DMS79 treated with DMSO at 0.1 percent for 48 hours (cell line): ENCODE results near the gene IL22RA2.
"Not testable (repeated sequence)": the region's sequence is repeated elsewhere in the genome, so short reads cannot be mapped to it uniquely, and the experiment has no call there.

ENCODE experiments used
- DNase-seq: peaks from one replicate; lab custom pipeline; 2025; lab: John Stamatoyannopoulos, UW

The IL22RA2 gene

DNA sequence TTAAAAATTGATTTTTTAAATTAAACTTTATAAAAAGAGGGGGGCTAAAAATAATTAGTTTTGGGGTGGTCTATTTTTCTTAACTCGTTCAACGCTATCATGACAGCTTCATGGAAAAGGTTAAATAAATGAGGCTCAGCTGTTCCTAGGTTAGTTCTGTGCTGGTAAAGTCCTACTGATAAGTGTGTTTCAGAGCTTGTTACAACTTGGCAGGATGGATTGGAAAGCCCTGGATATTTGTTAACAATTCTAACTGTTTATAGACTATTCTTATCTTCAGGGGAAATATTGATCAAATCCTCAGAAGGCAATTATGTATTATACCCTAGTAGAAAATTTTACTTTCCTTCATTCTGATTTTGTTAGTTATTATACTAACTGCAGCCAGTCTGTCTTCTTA lies 50.4 kb downstream of the IL22RA2 start:
- DNase-seq: no peak

GRCh38 chr6:137122612-137123011 lies 50.8 kb downstream of the IL22RA2 start:
- DNase-seq: no peak

GRCh38 chr6:137121401-137121997 lies 51.9 kb downstream of the IL22RA2 start:
- no peak for DNase-seq

- no peak for DNase-seq
Observed at GRCh38 chr6:137120748-137121147, 52.7 kb downstream of the IL22RA2 start.

DNA sequence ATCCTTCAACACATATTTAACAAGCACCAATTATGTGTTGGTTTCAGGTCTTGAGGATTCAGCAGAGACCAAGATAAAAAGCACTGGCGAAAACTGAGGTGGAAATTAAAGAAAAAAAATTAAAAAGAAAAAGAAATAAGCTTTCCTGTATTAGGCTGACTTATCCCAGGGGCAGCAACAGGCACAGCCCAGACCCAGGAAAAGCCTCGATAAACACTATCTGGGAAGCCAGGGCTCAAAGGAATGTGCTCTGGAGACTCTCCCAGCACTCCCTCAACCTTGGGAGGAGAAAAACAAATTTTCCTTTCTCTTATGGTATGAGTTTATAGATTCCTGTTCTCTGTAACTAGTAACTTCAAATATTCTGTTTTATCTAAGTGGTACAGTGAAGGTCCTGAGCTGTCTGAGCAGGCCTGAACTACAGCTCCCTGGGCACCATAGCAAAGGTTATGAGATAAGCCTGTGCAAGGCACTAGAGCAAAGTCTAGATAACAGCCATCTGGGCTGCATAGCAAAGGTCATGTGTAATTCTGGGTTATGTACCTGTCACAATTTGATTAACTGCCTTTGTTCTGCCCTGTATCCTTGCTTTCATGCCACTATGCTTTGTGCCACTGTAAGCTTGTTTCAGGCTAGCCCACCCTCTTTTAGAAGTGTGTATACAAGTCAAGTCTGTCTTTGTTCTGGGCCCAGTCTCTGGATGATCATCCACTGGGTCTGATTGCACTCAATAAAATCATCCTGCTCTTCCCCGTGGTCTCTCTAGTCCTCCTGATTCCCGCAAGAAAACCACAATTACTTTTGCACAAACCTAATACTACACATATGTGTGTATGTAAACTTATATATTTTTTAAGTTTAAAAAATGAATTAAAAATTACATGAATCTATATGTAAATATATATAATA lies 54.0 kb downstream of the IL22RA2 start:
- no peak for DNase-seq

DNA sequence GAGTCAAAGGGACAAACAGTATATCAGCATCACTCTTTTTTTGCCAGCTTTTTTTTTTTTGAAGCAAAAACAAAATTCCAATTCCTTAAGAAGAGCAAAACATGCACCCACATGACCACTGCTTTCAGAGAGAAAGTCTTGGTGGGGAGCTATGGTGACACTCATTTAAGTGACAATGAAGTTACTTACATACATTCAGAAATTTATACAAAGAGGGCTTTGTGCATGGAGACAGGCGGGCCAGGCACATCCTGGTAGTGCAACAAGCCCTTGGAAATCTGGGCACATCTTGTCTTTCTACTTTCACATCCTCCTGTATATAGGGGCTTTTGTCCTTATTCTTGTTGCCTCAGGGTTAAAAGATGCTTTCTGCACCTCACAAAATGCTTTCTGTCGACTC lies 55.9 kb downstream of the IL22RA2 start:
- no peak for DNase-seq

- no peak for DNase-seq
Observed at GRCh38 chr6:137116807-137117206, 56.6 kb downstream of the IL22RA2 start.

DNA sequence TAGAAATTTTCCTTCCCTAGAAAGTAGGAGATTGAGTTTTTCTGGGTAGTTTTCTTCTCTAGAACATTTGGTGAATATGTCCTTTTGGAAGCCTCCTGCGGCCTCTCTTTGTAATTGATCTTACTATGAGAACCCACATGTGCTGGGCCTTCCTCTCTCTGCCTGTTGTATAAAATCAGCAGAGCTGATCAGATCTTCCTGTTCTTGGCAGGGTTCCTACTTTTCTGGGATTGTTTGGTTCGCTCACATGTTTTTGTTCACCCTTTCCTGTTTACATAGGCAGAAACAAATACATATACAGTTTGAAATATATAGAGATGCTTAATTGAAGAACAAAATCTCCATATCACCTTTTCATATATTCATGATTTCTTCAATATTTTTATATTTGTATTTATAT lies 57.8 kb downstream of the IL22RA2 start:
- no peak for DNase-seq

DNA sequence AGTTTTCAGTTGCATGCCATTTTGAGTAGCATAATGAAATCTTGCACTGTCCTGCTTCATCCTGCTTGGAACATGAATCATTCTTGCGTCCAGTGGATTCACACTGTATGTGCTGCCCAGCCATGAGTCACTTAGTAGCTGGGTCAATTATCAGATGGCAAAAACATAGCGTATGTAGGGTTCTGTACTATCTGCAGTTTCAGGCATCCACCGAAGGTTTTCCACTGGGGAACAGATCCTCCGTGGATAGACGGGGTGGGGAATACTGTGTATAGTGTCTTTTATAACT lies 61.4 kb downstream of the IL22RA2 start:
- DNase-seq: no peak

DNA sequence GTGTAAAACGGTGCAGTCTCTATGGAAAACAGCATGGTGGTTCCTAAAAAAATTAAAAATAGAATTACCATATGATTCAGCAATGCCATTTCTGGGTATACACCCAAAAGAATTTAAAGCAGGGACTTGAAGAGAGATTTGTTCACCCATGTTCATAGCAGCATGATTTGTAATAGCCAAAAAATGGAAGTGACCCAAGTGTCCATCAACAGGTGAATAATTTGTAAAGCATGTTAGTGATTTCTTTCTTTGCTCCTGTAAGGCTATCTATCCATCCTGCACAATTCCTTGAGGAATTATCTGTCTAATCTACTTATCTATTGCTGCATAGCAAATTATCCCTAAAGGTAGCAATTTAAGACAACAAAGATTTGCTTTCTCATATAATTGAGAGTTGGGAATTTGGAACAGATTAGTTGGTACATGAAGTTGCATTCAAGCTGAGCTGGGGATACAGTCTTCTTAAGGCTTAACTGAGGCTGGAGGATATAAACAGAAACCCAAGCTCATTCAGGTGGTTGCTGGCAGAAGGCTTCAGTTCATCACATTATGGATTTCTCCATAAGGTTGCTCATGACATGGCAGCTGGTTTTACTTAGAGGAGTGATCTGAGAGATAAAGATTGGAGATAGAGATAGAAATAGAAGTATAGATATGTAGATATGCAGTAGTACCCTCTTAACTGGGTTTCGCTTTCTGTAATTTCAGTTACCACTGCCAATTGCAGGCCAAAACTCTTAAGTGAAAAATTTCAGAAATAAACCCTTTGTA lies 62.0 kb downstream of the IL22RA2 start:
- no peak for DNase-seq

GRCh38 chr6:137107767-137108105 lies 65.7 kb downstream of the IL22RA2 start:
- DNase-seq: no peak

- DNase-seq: not testable (repeated sequence)
Observed at GRCh38 chr6:137107047-137107766, 66.2 kb downstream of the IL22RA2 start.

DNA sequence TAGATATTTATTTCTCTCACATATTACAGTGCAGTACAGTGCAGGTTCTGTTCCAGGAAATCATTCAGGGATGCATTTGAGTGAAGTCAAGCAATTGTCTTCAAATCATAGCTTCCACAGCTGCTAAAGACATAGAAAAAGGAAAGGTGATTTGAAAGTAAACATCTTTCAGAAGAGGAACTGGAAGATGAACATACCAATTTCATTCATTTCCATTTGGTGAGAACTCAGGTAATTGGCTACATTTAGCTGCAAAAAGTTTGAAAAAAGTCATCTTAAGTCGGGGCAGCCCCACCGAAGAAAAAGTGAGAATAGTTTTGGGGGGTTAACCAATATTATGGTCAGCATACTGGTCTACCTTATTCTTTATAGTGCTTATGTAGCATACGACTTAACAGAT lies 67.3 kb downstream of the IL22RA2 start:
- DNase-seq: no peak

- DNase-seq: no peak
Observed at GRCh38 chr6:137105375-137105774, 68.1 kb downstream of the IL22RA2 start.

DNA sequence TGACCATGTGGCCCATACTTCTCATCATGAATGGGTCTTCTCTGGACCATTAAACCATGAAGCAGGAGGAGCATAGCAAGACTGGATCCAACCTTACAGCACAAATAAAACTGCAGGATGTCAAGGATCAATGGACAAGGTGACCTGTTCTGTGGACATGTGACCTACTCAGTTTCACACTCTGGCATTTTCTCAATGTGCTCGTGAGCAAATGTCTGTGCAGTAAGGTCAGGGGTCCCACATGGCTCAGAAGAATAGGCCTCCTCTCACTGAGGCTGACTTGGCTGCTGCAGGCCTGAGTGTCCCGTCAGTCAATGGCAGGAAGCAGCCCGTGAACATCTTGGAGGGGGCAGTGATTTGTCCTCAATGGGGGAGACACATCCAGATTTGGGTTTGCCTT lies 68.5 kb downstream of the IL22RA2 start:
- no peak for DNase-seq

- DNase-seq: no peak
Observed at GRCh38 chr6:137102851-137103492, 70.5 kb downstream of the IL22RA2 start.

DNA sequence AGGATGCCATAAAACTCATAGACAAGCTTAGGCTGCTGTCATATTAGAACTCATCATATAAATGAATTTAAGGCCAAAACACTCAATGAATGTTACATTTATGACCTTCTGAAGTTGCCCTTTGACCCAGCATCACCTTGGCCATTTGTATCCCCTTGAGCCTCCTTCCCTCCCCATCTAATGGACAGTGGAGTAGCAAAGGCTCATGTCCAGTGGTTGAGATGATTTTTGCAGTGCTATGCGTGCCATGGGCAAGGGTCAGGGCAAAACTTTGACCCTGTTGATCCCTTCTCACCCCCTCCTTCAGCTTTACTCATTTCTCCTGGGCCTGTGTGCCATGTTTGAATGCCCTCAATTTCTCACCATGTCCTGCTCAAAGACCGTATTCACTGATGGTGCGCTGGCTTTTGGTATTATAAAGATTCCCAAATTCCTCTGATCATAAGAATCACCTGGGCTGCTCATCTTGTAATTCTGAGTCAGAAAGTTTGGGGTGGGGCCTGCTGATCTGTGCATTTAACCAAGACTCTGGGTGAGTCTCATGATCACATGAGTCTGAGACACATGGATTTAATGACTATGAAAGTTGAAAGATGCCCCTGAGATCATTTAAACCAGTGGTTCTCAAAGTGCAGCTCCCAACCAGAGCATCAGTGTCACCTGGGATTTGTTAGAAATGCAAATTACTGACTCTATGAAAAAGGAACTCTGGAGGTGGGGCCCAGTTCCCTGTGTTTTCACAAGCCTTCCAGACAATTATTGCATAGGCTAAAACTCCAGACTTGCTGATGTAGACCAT lies 71.2 kb downstream of the IL22RA2 start:
- DNase-seq: no peak

- DNase-seq: no peak
Observed at GRCh38 chr6:137099689-137100403, 73.6 kb downstream of the IL22RA2 start.

DNA sequence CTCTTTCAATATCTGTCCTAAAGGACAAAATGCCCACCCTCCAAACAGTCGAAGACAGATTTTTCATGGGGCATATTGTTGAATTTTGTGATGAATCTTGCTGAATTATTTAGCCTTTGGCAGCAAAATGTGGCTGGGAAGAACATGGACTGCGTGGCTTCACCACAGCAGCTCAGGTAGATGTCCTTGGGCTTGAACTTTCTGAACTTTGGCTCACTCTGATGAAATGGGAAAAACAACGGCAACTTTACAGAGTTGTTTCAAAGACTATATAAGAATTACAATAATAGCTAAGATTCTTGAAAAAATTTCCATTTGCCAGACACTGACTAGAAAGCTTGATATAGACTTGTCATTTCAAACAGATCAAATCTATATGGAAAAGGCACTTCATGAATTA lies 75.9 kb downstream of the IL22RA2 start:
- no peak for DNase-seq

DNA sequence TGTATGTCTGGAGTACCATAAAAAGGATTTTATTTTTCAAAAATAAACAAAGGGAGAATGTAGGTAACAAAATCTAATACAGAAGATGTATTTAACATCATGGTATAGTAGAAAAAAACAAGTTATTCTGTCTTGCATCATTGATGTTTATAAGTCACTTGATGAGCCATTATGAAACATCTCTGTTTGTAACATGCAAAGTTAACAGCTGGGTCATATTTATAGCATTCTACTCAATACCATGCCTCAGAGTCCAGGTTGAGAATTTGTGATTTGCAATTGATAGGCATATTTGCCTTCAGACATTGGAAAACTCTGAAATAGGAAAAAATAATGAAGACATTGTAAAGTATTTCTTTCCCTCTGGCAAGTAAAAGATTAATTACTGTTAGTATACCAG lies 76.4 kb downstream of the IL22RA2 start:
- DNase-seq: no peak
